Activated CD4-positive, alpha-beta T cell treated with anti-CD3 and anti-CD28 coated beads for 36 hours (primary cell): ENCODE data around the gene PCSK9. TPM values are rescaled to one million over a fixed set of nuclear protein-coding genes. Genes with fewer than 3 reads are reported as not detected.

ENCODE experiments used
- ATAC-seq: fragments of 200-7000 bp; cut with Tn5 transposase; one replicate; pipeline ENCODE4 v1.10.0; 2021; ENCODE audit warnings: mild to moderate bottlenecking, moderate library complexity
- CTCF ChIA-PET: fragments of 350-600 bp; sonication (Branson Sonifier 250); formaldehyde crosslinking; loops from one replicate; lab custom pipeline; 2021; ENCODE audit warnings: antibody characterized with exemption; lab: Charles Lee
- POLR2A ChIA-PET: fragments of 350-600 bp; sonication (Branson Sonifier 250); formaldehyde crosslinking; loops from one replicate; lab custom pipeline; 2021; ENCODE audit warnings: antibody characterized with exemption, inconsistent platforms; lab: Charles Lee
- DNase-seq: peaks from one replicate; pipeline ENCODE4 v3.0.0-alpha.2; 2020
- H3K27ac Mint-ChIP-seq: one replicate; pipeline ENCODE4 v1.8.0; 2021; ENCODE audit warnings: mixed read lengths
- H3K27me3 Mint-ChIP-seq: one replicate; pipeline ENCODE4 v1.8.0; 2021; ENCODE audit warnings: mixed read lengths
- H3K36me3 Mint-ChIP-seq: one replicate; pipeline ENCODE4 v1.8.0; 2021; ENCODE audit warnings: low read depth, mixed read lengths
- H3K4me1 Mint-ChIP-seq: one replicate; pipeline ENCODE4 v1.8.0; 2021; ENCODE audit warnings: mixed read lengths
- H3K4me3 Mint-ChIP-seq: one replicate; pipeline ENCODE4 v1.8.0; 2021; ENCODE audit warnings: mild to moderate bottlenecking, moderate library complexity, mixed read lengths
- H3K9me3 Mint-ChIP-seq: one replicate; pipeline ENCODE4 v1.8.0; 2021; ENCODE audit warnings: low read depth, mixed read lengths
- intact Hi-C, 2 experiments: fragments of 100-400 bp; cut with DNase I in 1 of 2; cut with micrococcal nuclease in 1 of 2; formaldehyde crosslinking; loops; one replicate each; pipeline versions ENCODE4 v1.14.2 to v1.15.1; 2022 to 2024; cut with DNase I, micrococcal nuclease
- total RNA-seq, 2 experiments: library from RNA; stranded (reverse); gene quantifications; one replicate each; pipeline ENCODE4 v1.2.3, GENCODE V29; 2021

Gene PCSK9
- total RNA-seq, 2 experiments from 2014 or later, result not detected

DNA sequence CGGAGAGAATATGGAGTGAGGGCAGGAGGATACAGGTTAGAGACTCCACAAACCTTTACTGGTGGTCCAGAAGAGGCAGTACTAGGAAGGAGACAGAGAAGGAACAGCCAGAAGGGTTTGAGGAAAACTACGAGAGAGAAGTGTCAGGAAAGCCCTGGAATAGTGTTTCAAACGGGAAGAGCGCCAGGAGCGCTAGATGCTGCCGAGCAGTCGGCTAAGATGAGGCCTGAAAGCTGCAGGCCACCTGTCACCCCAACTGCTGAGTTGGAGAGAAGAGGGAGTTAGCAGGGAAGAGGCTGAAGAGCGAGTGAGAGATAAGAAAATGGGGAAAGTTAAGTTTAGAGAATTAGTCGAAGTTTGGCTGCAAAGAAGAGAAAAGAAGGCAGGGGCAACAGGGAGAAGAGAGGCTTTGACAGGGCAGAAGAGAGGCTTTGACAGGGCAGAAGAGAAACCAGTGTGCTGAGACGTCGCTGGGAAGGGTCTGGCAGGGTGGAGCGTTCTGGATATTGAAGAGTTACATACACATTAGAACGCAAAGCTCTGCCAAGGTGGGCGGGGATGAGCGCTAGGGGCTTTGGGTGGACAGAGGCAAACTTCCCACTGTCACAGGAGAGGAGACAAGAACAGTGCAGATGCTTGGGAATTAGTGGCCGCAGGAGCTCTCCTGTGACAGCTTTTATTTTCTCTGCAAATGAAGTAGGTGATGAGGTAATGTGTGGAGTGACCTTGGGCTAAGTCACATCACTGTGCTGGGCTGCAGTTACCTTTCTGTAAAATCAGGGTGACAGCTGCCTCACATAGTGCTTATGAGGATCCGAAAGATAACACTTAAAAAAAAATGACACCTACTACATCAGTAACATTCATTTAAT, 31.2 kb downstream of the PCSK9 start:
- H3K4me3 Mint-ChIP-seq, result no peak overlapping the region
- DNase-seq (no peak), ATAC-seq (no peak)
- no peaks in the 10 kb centered on the region for H3K9me3 Mint-ChIP-seq
- H3K36me3 Mint-ChIP-seq, result peaks cover 68% of the 10 kb centered on the region
- intact Hi-C loops, result no loop called here
- H3K4me1 Mint-ChIP-seq, result peaks cover 18% of the 10 kb centered on the region
- CTCF ChIA-PET, result interaction anchor here (1.2 kb wide), 1 partner anchor 11 kb away, joined by 3 read pairs; no protein-coding TSS in a partner anchor
- H3K27ac Mint-ChIP-seq, result no peak overlapping the region
- no peaks in the 10 kb centered on the region for H3K27me3 Mint-ChIP-seq
- POLR2A ChIA-PET, result no interaction called here

DNA sequence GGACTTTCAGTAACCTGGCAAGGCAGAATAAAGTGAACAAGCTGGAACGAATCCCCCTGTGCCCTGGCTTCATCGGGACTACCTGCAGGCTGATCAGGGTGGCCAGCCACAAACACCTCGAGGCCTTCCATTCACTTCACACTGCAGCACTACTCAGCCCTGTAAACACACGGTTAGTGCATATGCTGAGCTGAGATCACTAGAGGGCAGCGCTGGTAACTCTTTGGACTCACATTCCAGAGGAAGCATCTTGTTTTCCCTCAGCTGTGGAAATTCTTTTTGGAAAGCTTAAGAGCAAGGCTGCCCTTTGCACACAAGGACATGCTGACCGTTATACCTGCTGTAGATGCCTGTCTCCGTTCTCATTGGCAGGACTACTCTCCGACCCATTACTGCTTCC, 32.1 kb downstream of the PCSK9 start:
- peak overlapping the region; percentile 55 for H3K27ac Mint-ChIP-seq
- H3K9me3 Mint-ChIP-seq, result no peaks in the 10 kb centered on the region
- no peak overlapping the region for H3K4me3 Mint-ChIP-seq
- peaks cover 18% of the 10 kb centered on the region for H3K4me1 Mint-ChIP-seq
- CTCF ChIA-PET, result interaction anchor here (1.1 to 1.2 kb wide), 2 partner anchors 11 kb away, joined by 3 read pairs; no protein-coding TSS in a partner anchor
- POLR2A ChIA-PET, result no interaction called here
- DNase-seq, result peak; percentile 28
- no peak for ATAC-seq
- no peaks in the 10 kb centered on the region for H3K27me3 Mint-ChIP-seq
- intact Hi-C loops, result no loop called here
- peaks cover 66% of the 10 kb centered on the region for H3K36me3 Mint-ChIP-seq

DNA sequence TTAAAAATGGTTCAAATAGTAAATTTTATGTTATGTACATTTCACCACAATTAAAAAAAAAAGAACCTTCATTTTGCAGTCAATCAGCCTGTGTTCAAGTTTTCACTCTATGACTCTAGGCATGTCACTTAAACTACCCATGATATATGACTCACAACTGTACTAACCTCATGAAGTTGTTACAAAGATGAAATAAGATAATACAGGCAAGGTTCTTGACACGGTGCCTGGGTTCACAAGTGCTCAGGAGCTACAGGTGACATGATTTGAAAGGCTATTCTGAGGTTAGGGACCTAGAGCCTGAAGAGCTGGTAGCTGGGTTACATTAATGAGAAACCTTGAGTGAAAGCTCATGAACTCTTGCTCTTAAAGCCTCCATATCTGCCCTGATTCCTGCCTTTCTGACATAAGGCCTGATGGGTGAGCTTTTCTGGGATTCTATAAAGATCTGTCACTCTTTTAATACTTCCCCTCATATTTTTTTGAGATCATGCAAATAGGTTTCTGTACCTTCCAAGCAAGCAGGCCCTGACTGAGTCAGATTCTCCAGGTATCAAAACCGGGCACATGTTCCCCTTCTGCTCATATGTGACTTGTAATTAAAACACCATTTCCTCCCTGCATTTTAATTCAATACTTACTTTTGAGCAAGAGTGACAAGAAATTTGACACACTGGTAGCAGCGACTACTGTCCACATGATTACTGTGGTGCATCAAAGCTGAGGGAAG, 34.0 kb downstream of the PCSK9 start:
- Mint-ChIP-seq H3K27me3 (no peaks in the 10 kb centered on the region), H3K4me1 (peaks cover 18% of the 10 kb centered on the region), H3K9me3 (no peaks in the 10 kb centered on the region), H3K27ac (peak overlapping the region; percentile 83), H3K36me3 (peaks cover 57% of the 10 kb centered on the region), H3K4me3 (no peak overlapping the region)
- intact Hi-C loops, result loop anchor here (1.0 kb wide), 1 partner anchor 204 kb away; no protein-coding TSS in a partner anchor
- CTCF ChIA-PET, result interaction anchor here (0.6 to 1.4 kb wide), 4 partner anchors 9 to 128 kb away, joined by 3 to 4 read pairs (median 3); no protein-coding TSS in a partner anchor
- DNase-seq, result peak; percentile 61
- POLR2A ChIA-PET, result no interaction called here
- peak; percentile 98 for ATAC-seq

DNA sequence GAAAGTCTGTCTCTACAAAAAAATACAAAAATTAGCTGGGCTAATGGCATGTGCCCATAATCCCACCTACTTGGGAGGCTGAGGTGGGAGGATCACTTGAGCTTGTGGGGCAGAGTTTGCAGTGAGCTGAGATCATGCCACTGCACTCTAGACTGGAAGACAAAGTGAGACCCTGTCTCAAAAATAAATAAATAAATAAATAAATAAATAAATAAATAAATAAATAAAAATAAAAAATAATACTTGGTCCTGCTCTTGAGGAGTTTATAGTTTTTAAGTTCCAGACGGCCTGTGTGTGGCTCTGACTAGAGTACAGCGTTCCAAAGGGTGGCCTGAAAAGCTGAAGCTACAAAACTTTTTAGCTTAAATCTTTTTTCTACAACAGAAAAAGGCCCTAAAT, 35.1 kb downstream of the PCSK9 start:
- Mint-ChIP-seq H3K36me3 (peaks cover 49% of the 10 kb centered on the region), H3K27me3 (no peaks in the 10 kb centered on the region), H3K4me3 (no peak overlapping the region), H3K27ac (peak overlapping the region; percentile 5), H3K4me1 (peaks cover 18% of the 10 kb centered on the region), H3K9me3 (no peaks in the 10 kb centered on the region)
- ChIA-PET POLR2A (no interaction called here), CTCF (interaction anchor here (0.5 to 0.7 kb wide), 2 partner anchors 10 to 631 kb away, joined by 3 read pairs; no protein-coding TSS in a partner anchor)
- ATAC-seq (no peak), DNase-seq (no peak)
- intact Hi-C loops, result no loop called here

DNA sequence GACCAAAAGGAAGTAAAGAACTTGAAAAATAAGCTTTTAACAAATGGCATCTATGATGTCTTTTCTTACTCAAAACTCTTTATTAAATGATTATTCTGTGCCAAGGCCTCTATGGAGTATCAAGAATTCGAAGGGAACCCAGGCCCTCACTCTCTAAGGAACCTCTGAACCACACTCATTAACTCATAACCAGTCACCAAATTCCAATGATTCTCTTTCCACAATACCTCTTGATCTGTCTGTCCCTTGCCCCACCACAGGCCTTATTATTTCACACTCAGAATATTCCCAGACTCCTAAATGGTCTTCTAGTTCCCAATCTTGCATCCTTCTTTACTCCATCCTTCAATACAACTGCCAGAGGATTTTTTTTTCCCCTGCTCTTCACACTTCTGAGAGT, 37.0 kb downstream of the PCSK9 start:
- Mint-ChIP-seq H3K27me3 (no peaks in the 10 kb centered on the region), H3K27ac (peak overlapping the region; percentile 1), H3K4me3 (no peak overlapping the region), H3K9me3 (no peaks in the 10 kb centered on the region), H3K4me1 (peaks cover 18% of the 10 kb centered on the region), H3K36me3 (peaks cover 43% of the 10 kb centered on the region)
- ATAC-seq (no peak), DNase-seq (no peak)
- CTCF ChIA-PET, result no interaction called here
- intact Hi-C loops, result no loop called here
- POLR2A ChIA-PET, result no interaction called here

DNA sequence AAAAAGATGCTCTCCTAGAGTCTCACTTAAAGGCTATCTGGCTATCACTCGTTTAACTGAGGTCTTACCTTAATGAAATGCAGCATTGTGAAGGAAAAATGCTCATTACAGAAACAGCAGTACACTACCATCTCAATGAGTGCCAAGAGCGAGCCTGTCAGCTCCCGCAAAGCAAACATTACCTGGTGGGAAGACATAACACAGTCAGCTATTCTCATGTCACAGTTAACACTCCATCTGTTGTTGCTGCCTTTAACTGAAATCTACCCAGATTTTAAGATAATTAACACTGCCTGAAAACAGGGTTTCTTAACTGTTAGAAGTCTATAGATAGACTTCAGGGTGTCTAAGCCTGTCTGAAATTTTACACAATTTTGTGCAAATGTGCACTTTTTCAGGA, 39.1 kb downstream of the PCSK9 start:
- no peaks in the 10 kb centered on the region for H3K27me3 Mint-ChIP-seq
- ATAC-seq (no peak), DNase-seq (no peak)
- ChIA-PET CTCF (interaction anchor here (1.0 to 1.5 kb wide), 2 partner anchors 16 to 56 kb away, joined by 3 to 4 read pairs; no protein-coding TSS in a partner anchor), POLR2A (no interaction called here)
- H3K4me1 Mint-ChIP-seq, result peaks cover 6% of the 10 kb centered on the region
- H3K36me3 Mint-ChIP-seq, result peaks cover 41% of the 10 kb centered on the region
- H3K9me3 Mint-ChIP-seq, result no peaks in the 10 kb centered on the region
- intact Hi-C loops, result no loop called here
- H3K4me3 Mint-ChIP-seq, result no peak overlapping the region
- H3K27ac Mint-ChIP-seq, result no peak overlapping the region

DNA sequence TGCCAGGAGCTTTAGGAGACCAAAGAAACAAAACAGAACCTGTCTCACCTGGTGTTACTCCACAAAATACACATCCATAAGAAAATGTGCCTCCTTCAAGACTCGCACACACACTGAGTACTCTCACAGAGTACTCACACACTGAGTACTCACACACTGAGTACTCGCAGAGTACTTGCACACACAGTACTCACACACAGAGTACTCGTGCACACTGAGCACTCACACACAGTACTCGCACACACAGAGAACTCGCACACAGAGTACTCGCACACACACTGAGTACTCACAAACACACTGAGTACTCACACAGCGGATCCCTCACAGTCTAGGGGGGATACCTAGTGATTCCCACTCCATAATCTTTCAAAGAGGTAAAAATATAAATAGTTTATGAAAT, 40.3 kb downstream of the PCSK9 start:
- ATAC-seq (no peak), DNase-seq (no peak)
- peaks cover 45% of the 10 kb centered on the region for H3K36me3 Mint-ChIP-seq
- POLR2A ChIA-PET, result no interaction called here
- CTCF ChIA-PET, result interaction anchor here (1.2 to 1.5 kb wide), 2 partner anchors 57 to 128 kb away, joined by 3 to 4 read pairs; no protein-coding TSS in a partner anchor
- no peak overlapping the region for H3K4me3 Mint-ChIP-seq
- H3K4me1 Mint-ChIP-seq, result no peaks in the 10 kb centered on the region
- H3K9me3 Mint-ChIP-seq, result no peaks in the 10 kb centered on the region
- no peaks in the 10 kb centered on the region for H3K27me3 Mint-ChIP-seq
- no peak overlapping the region for H3K27ac Mint-ChIP-seq
- intact Hi-C loops, result no loop called here

DNA sequence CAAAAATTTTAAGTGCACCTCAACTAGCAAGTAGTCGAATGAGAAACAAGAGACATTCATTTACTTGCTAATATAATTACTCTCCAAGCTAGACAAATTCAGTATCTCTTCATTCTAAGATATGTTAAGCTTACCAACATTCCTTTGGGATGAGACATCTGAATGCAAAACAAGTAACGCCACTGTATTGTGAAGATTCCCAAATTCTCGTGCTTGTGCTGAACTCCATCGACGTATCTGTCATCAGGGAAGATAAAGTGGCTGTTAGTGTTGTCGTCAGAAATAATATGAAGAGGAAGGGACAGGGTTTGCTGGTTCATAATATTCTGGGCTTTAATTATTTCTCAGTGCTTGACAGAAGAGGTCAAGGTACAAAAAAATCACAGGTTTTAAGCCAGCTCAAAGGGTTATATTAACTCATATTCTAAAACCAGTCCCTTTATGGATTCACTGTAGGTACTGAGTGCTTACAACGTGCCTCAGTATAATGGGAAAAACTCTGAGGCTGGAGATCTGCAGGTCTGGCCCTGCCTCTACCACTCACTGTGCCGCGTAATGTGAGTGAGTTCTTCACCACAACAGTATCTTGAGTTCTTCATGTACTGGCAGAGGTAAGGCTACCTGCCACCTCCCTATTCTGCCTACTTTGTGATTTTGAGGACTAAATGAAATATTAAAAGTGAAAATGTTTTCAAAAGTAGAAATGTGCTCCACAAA, 42.0 kb downstream of the PCSK9 start:
- Mint-ChIP-seq H3K4me3 (no peak overlapping the region), H3K4me1 (no peaks in the 10 kb centered on the region), H3K9me3 (no peaks in the 10 kb centered on the region), H3K27me3 (no peaks in the 10 kb centered on the region), H3K27ac (no peak overlapping the region), H3K36me3 (peaks cover 47% of the 10 kb centered on the region)
- CTCF ChIA-PET, result interaction anchor here (1.5 kb wide), 1 partner anchor 137 kb away, joined by 5 read pairs; no protein-coding TSS in a partner anchor
- intact Hi-C loops, result no loop called here
- ATAC-seq, result no peak
- POLR2A ChIA-PET, result no interaction called here
- no peak for DNase-seq

DNA sequence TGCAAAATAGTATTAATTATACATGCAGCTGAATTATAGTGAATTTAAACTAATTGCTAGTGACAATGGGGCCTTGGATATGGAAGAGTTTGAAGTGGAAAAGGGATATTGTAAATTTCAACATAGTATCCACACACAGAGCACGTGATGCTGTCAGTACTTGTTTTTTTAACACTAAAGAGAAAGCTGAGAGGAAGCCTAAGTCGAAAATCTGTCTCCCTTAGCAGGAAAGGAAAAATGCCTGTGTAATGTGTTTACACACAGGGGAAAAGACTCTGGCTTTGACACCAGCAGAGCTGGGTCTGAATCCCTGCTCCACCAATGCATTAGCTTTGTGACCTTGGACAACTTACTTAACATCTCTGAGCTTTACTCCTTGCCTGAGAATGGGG, 42.6 kb downstream of the PCSK9 start:
- POLR2A ChIA-PET, result no interaction called here
- Mint-ChIP-seq H3K9me3 (no peaks in the 10 kb centered on the region), H3K36me3 (peaks cover 50% of the 10 kb centered on the region), H3K4me3 (no peak overlapping the region), H3K4me1 (no peaks in the 10 kb centered on the region), H3K27me3 (no peaks in the 10 kb centered on the region), H3K27ac (no peak overlapping the region)
- CTCF ChIA-PET, result interaction anchor here (1.5 kb wide), 1 partner anchor 137 kb away, joined by 5 read pairs; no protein-coding TSS in a partner anchor
- ATAC-seq (no peak), DNase-seq (no peak)
- intact Hi-C loops, result no loop called here

DNA sequence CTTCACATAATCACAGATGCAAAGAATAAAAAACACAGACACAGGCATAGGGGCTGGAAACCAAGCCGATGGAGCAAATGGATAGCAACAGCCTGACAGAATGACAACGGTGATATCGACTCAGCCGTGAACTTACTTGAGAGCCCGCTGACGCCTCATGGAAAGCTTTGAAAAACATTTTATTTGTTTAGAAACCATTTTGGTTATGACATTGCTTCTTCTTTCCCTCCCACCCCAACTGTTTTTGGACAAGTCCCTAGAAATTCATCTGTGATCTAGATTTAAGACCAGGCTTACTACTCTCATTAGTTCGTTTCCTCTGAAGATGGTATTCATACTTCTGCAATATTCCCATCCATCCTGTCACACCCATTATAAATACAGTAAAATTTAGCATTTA, 44.9 kb downstream of the PCSK9 start:
- DNase-seq (no peak), ATAC-seq (no peak)
- H3K9me3 Mint-ChIP-seq, result no peaks in the 10 kb centered on the region
- ChIA-PET POLR2A (no interaction called here), CTCF (interaction anchor here (0.7 kb wide), 1 partner anchor 9 kb away, joined by 3 read pairs; no protein-coding TSS in a partner anchor)
- peaks cover 61% of the 10 kb centered on the region for H3K36me3 Mint-ChIP-seq
- intact Hi-C loops, result no loop called here
- H3K4me1 Mint-ChIP-seq, result peaks cover 5% of the 10 kb centered on the region
- peak overlapping the region; percentile 29 for H3K27ac Mint-ChIP-seq
- H3K4me3 Mint-ChIP-seq, result no peak overlapping the region
- no peaks in the 10 kb centered on the region for H3K27me3 Mint-ChIP-seq

DNA sequence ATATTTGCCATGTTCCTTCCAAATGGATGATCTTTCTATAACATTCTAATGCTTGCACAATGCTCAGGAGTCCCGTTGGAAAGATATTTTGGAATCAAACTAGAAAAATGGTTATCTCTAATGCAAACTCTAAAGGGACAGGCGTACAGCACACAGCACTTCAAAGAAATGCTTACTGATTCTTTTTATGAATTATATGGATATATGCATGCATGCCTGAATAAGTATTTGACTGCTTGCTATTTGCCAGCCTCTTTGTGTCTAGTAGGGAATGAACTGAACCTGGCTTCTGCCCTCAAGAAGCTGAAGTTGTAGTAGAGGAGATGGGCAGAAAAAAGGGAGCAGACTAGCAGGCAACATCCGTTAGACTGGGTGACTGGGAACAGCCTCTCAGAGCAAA, 48.1 kb downstream of the PCSK9 start:
- DNase-seq, result no peak
- ChIA-PET POLR2A (no interaction called here), CTCF (interaction anchor here (1.0 to 1.2 kb wide), 2 partner anchors 31 to 42 kb away, joined by 3 to 4 read pairs; no protein-coding TSS in a partner anchor)
- H3K27ac Mint-ChIP-seq, result peak overlapping the region; percentile 72
- no peak overlapping the region for H3K4me3 Mint-ChIP-seq
- no peak for ATAC-seq
- H3K4me1 Mint-ChIP-seq, result peaks cover 5% of the 10 kb centered on the region
- no peaks in the 10 kb centered on the region for H3K27me3 Mint-ChIP-seq
- intact Hi-C loops, result no loop called here
- peaks cover 62% of the 10 kb centered on the region for H3K36me3 Mint-ChIP-seq
- no peaks in the 10 kb centered on the region for H3K9me3 Mint-ChIP-seq
